ENCODE measurements around the gene MMP23B.
"Not testable (repeated sequence)": the region's sequence is repeated elsewhere in the genome, so short reads cannot be mapped to it uniquely, and the experiment has no call there.

MMP23B gene

DNA sequence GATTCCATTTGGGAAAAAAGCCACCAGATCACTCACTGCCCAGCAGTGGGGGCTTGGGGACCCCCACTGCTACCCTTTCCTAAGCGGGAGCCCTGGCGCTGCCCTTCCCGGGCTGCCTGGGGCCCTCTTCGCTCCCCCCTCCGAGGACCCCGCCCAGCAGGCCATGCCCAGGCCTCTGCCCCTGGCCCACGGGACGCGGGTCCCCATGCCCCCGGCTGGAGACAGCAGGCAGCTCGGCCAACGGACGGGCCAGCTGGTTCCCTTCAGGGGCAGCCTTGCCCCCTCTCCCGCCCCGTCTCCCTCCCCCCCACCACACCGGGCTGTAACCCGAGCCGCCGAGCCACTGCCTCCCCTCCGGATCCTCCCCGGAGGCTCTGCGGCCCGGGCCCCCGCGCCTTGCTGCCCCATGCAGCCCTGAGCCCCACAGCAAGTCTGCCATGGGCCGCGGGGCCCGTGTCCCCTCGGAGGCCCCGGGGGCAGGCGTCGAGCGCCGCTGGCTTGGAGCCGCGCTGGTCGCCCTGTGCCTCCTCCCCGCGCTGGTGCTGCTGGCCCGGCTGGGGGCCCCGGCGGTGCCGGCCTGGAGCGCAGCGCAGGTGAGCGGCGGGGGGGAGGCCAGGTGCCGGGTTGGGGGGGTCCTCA, at the start of gene MMP23B:
Gene MMP23B (plus strand): TSS at position 392 of the 639 bp plus-strand sequence. CDS start 46 bp downstream, at position 438.
- DNase-seq, result no peak

DNA sequence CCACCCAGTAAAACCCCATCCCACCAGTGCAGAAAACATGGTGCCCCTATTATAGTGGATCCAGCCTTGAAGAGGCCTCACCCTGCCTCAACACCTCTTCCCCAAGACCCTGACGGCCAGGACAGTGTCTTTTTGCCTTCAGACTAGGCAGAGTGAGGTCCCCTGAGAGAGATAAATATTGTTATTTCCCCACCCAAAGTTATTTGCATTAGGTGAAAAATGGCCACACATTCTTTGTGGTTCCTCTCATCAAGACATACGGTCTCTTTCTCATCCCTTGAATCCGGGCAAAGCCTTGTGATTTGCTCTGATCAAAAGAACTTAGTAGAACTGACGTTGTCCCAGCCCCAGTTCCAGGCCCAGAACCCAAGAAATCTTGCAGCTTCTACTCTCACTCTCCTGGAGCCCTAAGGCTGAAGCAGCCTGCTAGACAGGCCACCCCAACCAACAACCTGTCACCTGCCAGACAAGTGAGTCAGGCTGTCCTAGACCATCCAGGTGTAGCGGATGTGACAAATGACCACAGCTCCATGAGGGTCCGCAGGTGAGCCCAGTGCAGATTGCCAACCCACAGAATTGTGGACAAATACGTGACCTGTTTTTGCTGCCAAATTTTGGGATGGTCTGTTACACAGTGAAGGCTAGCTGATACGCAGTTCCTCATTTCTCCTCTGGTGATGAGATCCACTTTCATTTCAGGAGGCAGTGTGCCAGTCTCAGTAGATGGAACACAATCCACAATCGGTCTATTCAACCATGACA, 49.2 kb upstream of the MMP23B start:
- no peak for DNase-seq

DNA sequence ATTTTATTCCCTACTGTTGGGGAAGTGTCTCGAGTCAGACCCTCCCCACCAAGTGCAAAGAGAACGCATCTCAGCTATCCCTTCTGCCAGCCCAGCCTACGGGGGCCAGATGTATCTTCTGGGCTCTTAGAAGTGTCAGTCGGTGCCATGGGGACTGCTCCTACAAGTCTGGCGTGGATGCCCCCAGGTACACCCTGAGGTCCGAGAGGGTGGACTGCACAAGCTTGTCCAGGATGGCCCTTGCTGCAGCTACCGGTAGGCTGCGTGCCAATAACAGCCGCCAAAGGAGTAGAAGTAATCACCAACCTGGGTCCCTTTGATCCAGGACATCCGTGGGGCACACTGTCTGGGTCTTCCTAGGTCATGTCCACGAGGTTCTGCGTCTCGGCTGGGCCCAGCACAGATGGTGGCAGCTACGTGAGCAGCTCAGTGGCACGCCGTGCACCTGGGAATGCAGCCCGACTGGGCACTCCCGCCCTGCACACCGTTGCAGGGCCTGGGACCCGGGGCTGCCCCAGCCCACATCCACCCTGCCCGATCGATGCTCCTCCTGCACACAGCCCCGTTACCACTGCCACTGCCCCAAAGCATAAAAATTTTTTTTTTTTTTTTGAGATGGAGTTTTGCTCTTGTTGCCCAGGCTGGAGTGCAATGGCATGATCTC, 48.5 kb upstream of the MMP23B start:
- no peak for DNase-seq

DNA sequence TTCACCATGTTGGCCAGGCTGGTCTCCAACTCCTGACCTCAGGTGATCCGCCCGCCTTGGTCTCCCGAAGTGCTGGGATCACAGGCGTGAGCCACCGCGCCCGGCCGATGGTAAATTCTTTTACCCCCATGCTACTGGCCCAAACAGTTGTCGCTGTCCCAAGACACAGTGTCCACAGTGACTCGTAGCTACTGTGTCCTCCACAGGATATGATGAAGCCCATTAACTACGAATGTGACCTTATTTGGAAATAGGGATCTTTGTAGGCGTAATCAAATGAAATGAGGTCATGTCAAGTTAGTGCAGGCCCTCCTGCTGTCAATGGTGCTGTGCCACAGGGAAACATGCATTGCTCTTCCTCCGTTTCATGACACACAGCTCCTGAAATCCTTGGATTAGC, 40.5 kb upstream of the MMP23B start:
- DNase-seq, result no peak

DNA sequence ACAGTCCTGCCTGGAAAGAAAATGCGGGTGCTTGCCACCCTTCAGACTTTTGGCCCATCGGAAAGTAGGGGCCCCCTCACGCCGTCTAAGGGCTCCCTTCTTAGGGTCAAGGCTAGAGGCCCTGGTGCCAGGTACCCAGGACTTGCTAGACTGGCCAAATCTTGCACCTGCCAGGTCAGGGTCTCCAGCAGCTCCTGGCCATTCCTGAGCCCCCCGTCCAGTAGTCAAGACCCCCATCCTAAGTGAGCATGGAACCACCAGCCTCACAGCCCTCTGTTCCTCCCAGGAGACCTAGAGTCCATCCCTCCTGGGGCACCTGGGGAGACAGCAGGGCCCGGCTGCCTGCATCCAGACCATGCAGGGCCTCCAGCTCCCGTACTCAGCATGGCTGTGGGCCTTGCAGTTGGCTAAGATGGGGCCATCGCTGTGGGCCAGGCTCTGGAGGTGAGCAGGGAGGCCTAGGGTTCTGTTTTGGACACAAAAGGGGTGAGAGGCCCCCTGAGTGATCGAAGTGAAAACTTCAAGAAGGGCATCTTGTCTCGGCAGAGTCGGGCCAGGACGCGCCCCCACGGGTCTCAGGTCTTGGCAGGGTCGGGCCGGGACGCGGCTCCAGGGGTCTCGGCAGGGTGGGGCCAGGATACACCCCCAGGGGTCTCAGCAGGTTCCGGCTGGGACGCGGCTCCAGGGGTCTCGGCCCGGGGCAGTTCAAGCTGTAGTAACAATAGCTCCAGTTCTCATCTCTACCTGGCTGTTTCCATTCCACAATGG, 38.0 kb upstream of the MMP23B start:
- no peak for DNase-seq

DNA sequence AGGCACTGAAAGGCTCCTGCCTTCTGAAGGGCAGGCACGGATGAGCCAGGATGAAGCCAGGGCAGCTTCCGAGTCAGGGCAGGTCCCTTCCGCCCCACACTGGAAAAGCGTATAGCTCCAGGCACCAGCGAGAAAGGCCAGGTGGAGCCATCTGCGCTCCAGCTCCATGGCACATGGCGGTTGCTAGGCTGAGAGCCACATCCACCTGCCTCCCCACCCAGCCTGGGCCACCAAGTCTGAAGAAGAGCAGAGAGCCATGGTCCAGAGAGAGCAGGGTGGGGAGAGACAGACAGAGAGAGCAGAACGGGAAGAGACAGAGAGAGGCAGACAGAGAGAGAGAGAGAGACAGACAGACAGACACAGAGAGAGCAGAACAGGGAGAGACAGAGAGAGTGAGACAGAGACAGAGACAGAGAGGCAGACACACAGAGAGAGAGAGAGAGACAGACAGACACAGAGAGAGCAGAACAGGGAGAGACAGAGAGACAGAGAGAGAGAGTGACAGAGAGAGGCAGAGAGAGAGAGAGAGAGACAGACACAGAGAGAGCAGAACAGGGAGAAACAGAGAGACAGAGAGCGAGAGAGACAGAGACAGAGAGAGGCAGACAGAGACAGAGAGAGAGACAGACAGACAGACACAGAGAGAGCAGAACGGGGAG, 37.2 kb upstream of the MMP23B start:
- DNase-seq, result no peak

DNA sequence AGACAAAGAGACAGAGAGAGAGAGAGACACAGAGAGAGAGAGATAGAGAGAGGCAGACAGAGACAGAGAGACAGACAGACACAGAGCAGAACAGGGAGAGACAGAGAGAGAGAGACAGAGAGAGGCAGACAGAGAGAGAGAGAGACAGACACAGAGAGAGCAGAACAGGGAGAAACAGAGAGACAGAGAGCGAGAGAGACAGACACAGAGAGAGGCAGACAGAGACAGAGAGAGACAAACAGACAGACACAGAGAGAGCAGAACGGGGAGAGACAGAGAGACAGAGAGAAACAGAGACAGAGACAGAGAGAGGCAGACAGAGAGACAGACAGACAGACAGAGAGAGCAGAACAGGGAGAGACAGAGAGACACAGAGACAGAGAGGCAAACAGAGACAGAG, 36.6 kb upstream of the MMP23B start:
- DNase-seq, result not testable (repeated sequence)

DNA sequence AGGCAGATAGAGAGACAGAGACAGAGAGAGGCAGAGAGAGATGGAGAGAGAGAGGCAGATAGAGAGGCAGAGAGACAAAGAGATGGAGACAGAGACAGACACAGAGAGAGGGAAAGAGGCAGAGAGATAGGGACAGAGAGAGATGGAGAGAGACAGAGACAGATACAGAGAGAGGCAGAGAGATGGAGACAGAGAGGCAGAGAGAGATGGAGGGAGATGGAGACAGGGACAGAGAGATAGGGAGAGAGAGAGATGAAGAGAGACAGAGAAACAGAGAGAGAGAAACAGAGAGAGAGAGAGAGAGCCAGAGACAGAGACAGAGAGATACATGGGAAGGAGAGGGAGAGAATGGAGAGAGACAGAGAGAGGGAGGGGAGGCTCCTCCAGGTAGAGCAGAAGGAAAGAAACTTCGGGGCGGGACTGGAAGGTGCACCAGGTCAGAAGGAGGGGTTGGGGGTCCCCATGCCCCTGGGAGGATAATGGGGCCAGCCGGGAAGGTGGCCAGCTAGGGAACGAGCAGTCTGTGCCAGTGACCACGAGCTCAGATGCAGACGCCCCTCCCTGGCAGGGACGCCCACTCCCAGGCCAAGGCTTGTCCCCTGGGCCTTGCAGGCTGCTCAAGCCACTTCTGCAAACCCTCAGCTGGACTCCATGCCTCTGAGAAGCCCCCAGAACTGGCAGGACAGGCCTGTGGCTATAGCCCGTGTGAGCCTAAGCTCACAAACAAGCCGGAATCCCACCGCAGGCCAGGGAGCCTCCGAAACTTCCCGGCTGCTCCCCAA, 35.3 kb upstream of the MMP23B start:
- DNase-seq, result no peak

DNA sequence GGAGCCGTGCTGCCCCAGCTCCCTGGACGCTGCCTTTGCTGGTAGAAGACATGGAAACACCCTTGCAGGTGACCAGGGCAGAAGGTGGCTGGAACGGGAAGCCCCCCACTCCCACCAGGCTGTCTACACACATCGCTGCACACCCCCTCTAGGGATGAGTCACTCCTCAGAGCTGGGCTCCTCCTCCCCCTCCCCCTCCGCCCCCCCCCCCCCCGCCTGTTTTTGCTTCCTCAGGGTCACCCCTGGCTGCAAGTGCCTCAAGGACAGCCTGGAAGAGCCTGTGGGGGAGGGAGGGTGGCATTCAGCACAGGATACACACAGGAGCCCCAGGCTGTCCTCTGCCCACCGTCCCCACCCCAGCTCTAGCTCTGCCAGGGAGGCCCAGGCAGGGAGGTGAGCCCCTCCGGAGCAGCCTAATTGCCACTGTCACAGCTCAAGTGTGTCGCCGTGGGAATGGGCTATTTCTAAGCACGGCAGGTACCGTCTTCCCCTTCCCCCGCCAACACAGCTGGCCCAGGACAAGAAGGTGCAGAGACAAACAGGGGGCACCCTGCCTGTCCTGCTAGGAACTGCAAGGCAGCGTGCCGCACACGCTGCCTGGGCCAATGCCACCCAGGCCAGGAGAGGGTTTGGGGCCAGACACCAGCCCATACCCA, 34.6 kb upstream of the MMP23B start:
- no peak for DNase-seq

DNA sequence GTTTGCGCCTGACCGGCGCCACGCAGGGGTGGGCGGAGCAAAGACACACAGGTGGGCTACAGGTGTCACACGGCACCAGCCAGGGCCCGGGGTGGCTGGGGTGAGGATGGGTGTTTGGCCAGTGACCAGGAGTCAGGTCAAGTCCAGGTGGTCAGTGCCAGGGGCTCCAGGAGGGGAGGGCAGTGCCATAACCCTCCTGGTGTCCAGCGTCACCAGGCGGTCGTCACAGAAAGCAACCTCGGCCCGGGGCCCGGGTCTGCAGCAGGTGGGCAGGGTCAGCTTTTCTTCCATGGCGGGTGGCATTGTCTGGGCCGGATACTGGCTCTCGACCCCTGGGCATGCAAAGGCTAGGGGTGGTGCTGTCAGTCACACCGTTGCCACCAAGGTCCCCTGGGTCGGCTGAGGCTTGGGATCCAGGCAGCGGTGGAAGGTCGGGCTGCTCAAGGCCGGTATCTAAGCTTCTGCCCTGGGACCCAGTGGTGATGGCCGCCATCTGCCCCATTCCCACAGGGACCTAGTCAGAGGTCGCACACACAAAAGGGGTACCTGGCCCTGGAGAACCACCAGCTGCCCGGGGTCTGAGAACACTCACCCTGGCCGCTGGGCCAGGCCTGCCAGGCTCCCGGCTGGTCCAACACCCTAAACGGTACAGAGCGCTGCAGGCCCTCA, 33.8 kb upstream of the MMP23B start:
- no peak for DNase-seq

DNA sequence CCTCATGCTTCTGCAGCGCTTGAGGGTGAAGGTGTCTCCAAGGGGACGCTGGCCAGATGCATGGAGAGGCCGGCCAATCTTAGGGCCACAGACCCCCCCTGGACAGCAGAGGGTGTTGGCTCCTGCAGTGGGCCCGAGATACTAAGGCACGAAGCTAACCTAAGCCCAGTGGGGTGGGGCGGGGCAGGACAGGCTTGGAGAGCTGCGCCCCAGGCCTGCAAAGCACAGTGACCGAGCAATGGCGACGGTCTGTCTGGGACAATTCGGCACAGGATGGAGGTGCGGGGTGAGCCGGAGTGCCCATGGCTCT, 33.3 kb upstream of the MMP23B start:
- DNase-seq, result no peak

DNA sequence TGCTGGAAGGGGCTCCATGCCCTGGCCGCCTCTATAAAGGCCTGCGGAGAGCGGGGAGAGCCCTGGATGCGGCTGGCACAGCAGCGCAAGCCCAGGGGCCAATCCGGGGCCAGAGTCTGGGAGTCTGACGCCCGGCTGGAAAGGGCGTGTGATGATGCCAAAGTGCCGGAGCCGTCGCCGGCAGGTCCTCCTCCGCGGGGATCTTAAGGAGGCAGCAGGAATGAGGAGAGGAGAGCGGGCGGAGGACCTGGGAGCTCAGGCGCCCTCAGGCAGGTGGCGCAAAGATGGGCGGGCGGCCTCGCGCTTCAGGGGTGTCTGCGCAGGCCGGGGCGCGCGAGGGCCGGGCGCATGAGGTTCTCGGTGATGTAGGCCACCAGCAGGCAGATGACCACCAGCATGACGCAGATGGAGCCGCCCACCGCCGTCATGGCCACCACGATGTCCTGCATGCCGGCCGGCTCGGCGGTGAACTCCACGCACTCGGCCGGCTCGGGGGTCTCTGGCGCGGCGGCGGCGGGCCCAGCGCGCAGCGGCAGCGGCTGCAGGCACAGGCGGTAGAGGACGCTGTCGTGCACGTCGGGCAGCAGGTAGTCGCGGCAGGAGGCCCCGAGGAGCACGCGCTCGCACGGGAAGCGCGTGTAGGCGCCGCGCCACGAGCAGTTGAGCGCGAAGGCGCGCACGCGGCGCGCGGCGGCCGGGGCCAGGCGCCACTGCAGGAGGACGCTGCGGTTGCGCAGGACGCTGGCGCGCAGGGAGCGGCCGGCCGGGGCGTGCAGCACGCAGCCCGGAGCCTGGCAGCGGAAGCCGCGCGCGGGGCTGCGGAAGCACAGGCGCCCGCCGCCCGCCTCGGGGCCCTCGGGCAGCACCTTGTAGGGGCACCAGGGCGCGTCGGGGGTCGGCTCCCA, 32.7 kb upstream of the MMP23B start:
- DNase-seq, result no peak

DNA sequence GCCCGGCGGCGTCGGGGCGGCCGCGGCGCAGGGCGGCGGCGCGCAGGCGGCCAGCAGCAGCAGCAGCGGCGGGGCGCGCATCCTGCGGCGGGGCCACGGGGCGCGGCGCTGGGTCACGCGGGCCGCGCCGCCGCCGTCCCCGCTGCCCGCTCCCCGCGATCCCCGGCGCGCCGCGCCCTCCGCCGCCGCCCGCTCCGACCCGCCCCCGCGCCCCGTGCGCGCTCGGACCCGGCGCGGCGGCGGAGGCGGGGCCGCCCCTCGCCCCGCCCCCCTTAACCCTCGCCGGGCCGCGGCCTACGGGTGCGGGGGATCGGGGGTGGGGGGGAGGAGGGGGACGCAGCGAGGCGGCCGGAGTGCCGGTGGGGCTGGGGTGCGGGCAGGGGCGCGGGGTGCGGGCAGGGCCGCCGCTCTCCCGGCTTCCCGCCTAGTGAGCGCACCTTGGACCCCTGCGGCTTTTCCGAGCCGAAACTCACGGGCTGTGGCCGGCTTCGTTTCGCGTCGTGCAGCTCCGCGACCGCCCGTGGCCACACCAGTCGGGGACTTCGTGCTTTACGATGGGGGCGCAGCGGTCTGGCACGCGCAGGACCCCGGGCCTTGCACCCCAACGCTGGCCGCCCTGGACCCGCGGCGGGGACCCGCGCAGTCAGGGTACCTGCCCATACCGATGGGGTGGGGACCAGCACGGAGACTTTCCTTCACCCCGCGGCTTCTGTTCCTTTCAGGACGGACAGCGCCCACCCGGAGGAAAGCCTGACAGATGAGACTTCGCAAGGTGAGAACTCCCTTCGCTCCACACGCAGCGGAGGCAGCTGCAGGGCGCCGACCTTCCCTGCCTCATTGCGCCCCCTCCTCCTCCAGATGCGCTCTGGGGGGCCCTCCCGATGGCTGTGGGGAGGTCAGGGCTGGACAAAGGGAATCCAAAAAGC, 31.8 kb upstream of the MMP23B start, which contains the start of gene FNDC10:
Gene FNDC10 (minus strand): TSS at position 201 of the 926 bp plus-strand sequence. CDS start 120 bp downstream, at position 81.
- DNase-seq, result no peak

DNA sequence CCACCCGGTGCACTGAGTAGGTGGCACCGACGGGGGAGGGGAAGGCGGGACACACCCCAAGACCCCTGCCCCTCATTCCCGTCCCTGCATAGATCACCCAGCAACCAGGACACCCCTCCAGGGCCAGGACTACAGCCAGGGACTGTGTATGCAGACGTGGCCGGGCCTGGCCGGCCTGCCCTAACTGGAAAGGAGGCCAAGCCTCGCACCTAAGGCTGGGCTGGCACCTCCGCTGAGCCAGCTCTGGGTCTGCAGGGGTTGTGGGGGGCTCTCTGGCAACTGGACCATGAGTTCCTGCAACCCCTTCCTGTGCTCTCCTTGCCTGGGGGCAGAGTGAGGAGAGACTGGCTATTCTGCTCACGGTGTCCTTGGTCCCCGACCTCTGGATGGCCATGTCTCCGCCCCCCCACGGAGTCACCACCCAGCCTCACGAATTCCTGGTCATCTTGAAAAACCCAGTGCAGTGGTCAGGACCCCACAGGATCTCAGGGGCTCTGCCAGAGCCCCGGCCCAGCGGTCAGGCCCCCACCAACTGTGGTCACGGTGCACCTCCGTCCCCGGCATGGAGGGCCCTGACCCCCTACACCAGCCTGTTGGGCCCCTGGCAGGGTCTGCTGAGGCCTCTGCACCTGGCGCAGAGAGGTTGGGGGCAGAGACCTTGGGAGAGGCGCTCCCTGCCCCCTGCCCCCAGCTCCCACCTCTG, 31.0 kb upstream of the MMP23B start:
- no peak for DNase-seq

DNA sequence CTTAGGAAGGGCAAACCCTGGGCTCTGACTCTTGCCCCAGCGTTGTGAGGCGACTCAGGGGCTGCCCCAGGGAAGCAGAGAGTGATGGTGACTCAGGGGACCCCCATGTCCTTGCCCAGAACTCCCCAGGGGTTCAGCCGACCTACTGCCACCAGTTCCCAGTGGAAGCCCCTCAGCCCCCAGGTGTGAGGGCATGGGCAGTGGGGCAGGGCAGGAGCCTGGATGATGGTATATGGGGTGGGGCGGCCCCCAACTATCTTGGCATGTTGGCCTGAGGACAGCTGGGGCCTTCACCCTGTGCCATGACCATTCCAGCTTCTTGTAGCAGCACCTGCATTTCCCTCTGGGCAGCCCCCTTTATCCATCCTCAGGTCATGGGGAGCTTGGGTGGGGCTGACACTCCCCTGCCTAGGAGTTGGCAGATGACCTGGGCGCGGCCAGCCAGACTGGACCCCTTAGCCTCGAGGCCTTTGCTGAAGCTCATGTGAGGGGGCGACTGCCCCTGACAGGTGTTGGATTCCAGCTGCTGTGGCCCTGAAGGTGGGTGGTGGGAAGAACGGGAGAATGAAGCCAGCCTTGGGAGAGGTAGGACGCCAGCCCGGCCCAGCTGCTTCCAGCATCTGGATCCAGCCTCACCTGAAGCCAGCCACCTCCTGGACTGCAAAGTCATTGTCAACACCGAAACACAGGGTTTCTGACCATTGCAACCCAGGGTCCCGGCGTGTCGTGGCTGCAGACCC, 30.2 kb upstream of the MMP23B start:
- no peak for DNase-seq

DNA sequence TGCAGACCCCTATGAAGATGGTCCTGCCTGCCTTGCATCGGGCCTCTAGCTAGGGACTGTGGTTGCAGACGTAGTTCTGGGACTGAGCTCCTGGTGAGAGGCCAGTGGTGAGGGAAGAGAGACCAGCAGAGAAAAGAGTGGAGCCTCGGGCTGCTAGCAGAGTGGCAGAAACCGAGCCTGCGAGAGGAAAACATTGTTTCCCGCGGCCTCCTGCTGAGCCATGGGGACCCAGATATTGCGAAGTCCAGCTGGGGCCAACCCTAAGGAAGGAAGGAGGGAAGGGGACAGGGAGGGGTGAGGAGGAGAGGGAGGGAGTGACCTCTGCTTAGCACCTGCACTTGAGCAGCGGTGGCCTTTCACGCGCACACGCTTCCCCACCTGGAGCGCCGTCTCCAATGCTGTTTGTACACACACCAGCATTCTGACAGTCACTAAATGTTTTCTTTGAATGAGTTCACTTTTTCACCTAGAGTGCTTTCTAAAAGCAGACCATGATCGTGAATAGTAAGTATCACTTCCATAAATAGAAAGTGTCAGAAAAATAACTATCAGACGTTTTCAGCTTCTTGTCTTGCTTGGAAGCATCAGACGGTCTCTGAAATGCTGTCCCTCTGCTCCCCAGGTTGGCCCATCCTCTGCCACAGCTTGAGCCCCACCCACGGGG, 29.5 kb upstream of the MMP23B start:
- no peak for DNase-seq
